Retinal pigment epithelial cell (primary cell): ENCODE measurements around the gene CD22.

ENCODE experiments used
- DNase-seq: peaks from one replicate; pipeline ENCODE4 v3.0.0-alpha.2; 2010; ENCODE audit warnings: low read depth
- H3K4me3 ChIP-seq: 2 replicates; pipeline ENCODE4 v1.5.1; 2011; ENCODE audit warnings: mild to moderate bottlenecking, low read length, control low read depth, moderate library complexity
- TF ChIP-seq, protein P1 (sequence below): conservative IDR thresholded peaks from 2 replicates; pipeline ENCODE4 v1.5.1; 2011; ENCODE audit warnings: low read depth, low read length, control low read depth, inconsistent platforms

Gene CD22

DNA sequence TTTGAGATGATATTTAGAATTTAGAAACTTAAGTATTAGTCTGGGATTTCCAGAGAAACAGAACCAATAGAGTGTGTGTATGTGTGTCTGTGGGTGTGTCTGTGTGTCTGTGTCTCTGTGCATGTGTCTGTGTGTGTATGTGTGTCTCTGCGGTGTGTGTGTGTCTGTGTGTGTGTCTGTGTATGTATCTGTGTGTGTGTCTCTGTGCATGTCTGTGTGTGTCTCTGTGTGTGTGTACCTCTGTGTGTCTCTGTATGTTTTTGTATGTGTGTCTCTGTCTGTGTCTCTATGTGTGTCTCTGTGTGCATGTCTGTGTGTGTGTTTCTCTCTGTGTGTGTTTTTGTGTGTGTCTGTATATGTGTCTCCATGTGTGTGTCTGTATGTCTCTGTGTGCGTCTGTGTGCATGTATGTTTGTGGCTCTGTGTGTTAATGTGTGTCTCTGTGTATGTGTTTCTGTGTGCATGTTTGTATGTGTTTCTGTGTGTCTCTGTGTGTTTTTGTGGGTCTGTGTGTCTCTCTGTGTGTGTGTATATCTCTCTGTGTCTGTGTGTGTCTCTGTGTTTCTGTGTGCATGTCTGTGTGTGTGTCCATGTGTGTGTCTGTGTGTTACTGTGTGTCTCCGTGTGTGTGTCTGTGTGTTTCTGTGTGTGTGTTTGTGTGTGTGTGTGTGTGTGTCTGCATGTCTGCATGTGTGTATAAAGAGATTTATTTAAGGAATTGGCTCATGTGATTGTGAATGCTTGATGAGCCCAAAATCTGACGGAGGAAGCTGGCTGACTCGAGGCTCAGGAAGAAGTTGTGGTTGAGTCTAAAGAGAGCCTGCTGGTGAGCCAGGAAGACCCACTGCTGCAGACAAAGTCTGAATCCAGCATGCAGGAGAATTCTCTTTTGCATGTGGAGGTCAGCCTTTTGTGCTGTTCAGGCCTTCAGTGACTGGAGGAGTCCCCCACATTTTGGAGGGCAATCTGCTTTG, 64.0 kb downstream of the CD22 start:
- H3K4me3 ChIP-seq, result no peak overlapping the region
- DNase-seq, result no peak
- TF ChIP-seq, protein P1, sequence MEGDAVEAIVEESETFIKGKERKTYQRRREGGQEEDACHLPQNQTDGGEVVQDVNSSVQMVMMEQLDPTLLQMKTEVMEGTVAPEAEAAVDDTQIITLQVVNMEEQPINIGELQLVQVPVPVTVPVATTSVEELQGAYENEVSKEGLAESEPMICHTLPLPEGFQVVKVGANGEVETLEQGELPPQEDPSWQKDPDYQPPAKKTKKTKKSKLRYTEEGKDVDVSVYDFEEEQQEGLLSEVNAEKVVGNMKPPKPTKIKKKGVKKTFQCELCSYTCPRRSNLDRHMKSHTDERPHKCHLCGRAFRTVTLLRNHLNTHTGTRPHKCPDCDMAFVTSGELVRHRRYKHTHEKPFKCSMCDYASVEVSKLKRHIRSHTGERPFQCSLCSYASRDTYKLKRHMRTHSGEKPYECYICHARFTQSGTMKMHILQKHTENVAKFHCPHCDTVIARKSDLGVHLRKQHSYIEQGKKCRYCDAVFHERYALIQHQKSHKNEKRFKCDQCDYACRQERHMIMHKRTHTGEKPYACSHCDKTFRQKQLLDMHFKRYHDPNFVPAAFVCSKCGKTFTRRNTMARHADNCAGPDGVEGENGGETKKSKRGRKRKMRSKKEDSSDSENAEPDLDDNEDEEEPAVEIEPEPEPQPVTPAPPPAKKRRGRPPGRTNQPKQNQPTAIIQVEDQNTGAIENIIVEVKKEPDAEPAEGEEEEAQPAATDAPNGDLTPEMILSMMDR, result no peak

GRCh38 chr19:35395382-35396199, 66.6 kb downstream of the CD22 start:
- no peak for DNase-seq
- TF ChIP-seq, protein P1, result no peak
- no peak overlapping the region for H3K4me3 ChIP-seq

- no peak overlapping the region for H3K4me3 ChIP-seq
- TF ChIP-seq, protein P1, result no peak
- no peak for DNase-seq
Measured at GRCh38 chr19:35396240-35396885, 67.4 kb downstream of the CD22 start.
